ENCODE results near the gene ALKBH6.

Gene ALKBH6

GRCh38 chr19:36030264-36031148, 16.5 kb upstream of the ALKBH6 start (continued):
- TF ChIP-seq, protein P1, sequence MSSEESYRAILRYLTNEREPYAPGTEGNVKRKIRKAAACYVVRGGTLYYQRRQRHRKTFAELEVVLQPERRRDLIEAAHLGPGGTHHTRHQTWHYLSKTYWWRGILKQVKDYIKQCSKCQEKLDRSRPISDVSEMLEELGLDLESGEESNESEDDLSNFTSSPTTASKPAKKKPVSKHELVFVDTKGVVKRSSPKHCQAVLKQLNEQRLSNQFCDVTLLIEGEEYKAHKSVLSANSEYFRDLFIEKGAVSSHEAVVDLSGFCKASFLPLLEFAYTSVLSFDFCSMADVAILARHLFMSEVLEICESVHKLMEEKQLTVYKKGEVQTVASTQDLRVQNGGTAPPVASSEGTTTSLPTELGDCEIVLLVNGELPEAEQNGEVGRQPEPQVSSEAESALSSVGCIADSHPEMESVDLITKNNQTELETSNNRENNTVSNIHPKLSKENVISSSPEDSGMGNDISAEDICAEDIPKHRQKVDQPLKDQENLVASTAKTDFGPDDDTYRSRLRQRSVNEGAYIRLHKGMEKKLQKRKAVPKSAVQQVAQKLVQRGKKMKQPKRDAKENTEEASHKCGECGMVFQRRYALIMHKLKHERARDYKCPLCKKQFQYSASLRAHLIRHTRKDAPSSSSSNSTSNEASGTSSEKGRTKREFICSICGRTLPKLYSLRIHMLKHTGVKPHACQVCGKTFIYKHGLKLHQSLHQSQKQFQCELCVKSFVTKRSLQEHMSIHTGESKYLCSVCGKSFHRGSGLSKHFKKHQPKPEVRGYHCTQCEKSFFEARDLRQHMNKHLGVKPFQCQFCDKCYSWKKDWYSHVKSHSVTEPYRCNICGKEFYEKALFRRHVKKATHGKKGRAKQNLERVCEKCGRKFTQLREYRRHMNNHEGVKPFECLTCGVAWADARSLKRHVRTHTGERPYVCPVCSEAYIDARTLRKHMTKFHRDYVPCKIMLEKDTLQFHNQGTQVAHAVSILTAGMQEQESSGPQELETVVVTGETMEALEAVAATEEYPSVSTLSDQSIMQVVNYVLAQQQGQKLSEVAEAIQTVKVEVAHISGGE (tag by site-specific recombination; conservative IDR thresholded peaks at IDR 0.05; ENCODE audit: low read depth), result no peak
- TF ChIP-seq ZNF600 (tag by site-specific recombination; IDR thresholded peaks at IDR 0.05), result no peak
- no peak for TF ChIP-seq ZNF350 (tag by site-specific recombination; IDR thresholded peaks at IDR 0.05)
- TF ChIP-seq YY1 (tag by site-specific recombination; IDR thresholded peaks at IDR 0.05), result no peak
- no peak for TF ChIP-seq ZNF146 (tag by site-specific recombination; IDR thresholded peaks at IDR 0.05)
- no peak for TF ChIP-seq ZNF776 (tag by site-specific recombination; IDR thresholded peaks at IDR 0.05; ENCODE audit: borderline replicate concordance)
- TF ChIP-seq ZNF248 (tag by site-specific recombination; IDR thresholded peaks at IDR 0.05), result no peak
- no peak for TF ChIP-seq ZNF660 (tag by site-specific recombination; IDR thresholded peaks at IDR 0.05)
- TF ChIP-seq, protein P2, sequence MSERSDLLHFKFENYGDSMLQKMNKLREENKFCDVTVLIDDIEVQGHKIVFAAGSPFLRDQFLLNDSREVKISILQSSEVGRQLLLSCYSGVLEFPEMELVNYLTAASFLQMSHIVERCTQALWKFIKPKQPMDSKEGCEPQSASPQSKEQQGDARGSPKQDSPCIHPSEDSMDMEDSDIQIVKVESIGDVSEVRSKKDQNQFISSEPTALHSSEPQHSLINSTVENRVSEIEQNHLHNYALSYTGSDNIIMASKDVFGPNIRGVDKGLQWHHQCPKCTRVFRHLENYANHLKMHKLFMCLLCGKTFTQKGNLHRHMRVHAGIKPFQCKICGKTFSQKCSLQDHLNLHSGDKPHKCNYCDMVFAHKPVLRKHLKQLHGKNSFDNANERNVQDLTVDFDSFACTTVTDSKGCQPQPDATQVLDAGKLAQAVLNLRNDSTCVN (tag by site-specific recombination; optimal IDR thresholded peaks at IDR 0.05), result peak; percentile 3
- no peak for TF ChIP-seq TCF7L2 (IDR thresholded peaks at IDR 0.05; ENCODE audit: borderline replicate concordance, low read depth, low read length)
- peak; percentile 92 for TF ChIP-seq ZNF362 (tag by site-specific recombination; IDR thresholded peaks at IDR 0.05)
- no peak for TF ChIP-seq ZNF341 (tag by site-specific recombination; IDR thresholded peaks at IDR 0.05; ENCODE audit: low read depth)
- TF ChIP-seq ZBTB21 (tag by site-specific recombination; IDR thresholded peaks at IDR 0.05), result no peak
- TF ChIP-seq CTCF (tag by site-specific recombination; IDR thresholded peaks at IDR 0.05), result peak; percentile 58; the same call in 1 of the 2 replicates
- TF ChIP-seq, protein P3, sequence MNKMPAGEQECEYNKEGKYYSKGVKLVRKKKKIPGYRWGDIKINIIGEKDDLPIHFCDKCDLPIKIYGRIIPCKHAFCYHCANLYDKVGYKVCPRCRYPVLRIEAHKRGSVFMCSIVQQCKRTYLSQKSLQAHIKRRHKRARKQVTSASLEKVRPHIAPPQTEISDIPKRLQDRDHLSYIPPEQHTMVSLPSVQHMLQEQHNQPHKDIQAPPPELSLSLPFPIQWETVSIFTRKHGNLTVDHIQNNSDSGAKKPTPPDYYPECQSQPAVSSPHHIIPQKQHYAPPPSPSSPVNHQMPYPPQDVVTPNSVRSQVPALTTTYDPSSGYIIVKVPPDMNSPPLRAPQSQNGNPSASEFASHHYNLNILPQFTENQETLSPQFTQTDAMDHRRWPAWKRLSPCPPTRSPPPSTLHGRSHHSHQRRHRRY (tag by site-specific recombination; IDR thresholded peaks at IDR 0.05), result no peak
- no peak for TF ChIP-seq ZNF837 (tag by site-specific recombination; IDR thresholded peaks at IDR 0.05)
- no peak for TF ChIP-seq REST (tag by site-specific recombination; IDR thresholded peaks at IDR 0.05)

All from HEK293 (cell line).